ENCODE measurements around the gene BMAL1. TPM values are rescaled to one million over a fixed set of nuclear protein-coding genes. Genes with fewer than 3 reads are reported as not detected.

BMAL1 gene
- total and polyA plus RNA-seq, 8 donors, result 7.1 to 132 (median 16.4) TPM

- 85 to 91% (median 90%) methylated on average over 7 of the region's 7 CpGs for WGBS, 5 donors
- Histone ChIP-seq H3K36me3 (peaks cover 44 to 100% (median 97%) of the 10 kb centered on the region in 4 donors), H3K4me1 (no peaks in the 10 kb centered on the region), H3K9me3 (no peaks in the 10 kb centered on the region), H3K27ac (no peak overlapping the region), H3K4me3 (no peak overlapping the region), H3K27me3 (no peaks in the 10 kb centered on the region)
- TF ChIP-seq EP300 (IDR thresholded peaks at IDR 0.05) (no peak), POLR2AphosphoS5 (IDR thresholded peaks at IDR 0.05) (no peak), CTCF (IDR thresholded peaks at IDR 0.05) (no peak), POLR2A (IDR thresholded peaks at IDR 0.05) (no peak)
- no peak for DNase-seq
- intact Hi-C loops (cut with DNase I; ENCODE audit: low total_unique reads), result no loop called here
These were observed 88.9 kb downstream of the BMAL1 start for GRCh38 chr11:13366266-13367026.

DNA sequence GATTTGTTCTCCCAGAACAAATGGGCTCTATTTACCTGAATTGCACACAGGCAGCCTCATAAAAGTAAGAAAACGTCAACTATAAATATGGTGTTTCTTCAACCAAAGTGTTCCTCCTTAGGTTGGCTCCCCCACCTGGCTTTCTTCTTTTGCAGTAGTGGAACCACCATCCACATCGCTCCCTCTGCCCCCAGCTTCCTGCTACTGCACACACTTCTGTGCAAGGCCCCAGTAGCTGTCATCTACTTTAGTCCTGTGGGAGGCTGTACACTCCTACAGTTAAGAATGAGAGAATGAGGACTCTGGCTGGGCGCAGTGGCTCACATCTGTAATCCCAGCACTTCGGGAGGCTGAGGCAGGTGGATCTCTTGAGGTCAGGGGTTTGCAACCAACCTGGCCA, 89.5 kb downstream of the BMAL1 start:
- DNase-seq, result no peak
- no peaks in the 10 kb centered on the region for H3K4me1 ChIP-seq
- 93 to 100% (median 94%) methylated on average over 3 to 4 of the region's 4 CpGs for WGBS, 5 donors
- no peaks in the 10 kb centered on the region for H3K9me3 ChIP-seq
- TF ChIP-seq EP300 (IDR thresholded peaks at IDR 0.05) (no peak), CTCF (IDR thresholded peaks at IDR 0.05) (no peak), POLR2A (IDR thresholded peaks at IDR 0.05) (no peak), POLR2AphosphoS5 (IDR thresholded peaks at IDR 0.05) (no peak)
- intact Hi-C loops (cut with DNase I; ENCODE audit: low total_unique reads), result no loop called here
- peaks cover 42 to 100% (median 97%) of the 10 kb centered on the region in 4 donors for H3K36me3 ChIP-seq
- no peak overlapping the region for H3K4me3 ChIP-seq
- H3K27me3 ChIP-seq, result no peaks in the 10 kb centered on the region
- H3K27ac ChIP-seq, result no peak overlapping the region

DNA sequence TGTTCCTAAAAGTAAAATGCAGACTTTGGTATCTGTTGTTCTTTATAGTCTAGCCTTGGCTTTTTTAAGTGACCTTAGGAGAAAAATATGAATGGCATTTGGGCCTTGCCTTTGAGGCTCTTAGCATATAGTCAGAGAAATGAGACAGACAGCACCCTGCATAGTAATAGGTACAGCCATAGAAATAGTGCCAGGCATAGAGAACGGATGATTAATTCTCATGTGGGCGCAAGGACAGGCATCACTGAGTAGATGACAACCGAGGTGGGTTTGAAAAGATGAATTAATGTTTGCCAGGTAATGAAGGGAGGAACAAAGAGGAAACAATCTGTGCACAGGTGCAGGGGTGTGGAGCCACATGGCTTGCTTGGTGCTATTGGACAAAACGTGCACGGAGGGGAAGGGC, 90.5 kb downstream of the BMAL1 start:
- H3K9me3 ChIP-seq, result no peaks in the 10 kb centered on the region
- no peaks in the 10 kb centered on the region for H3K4me1 ChIP-seq
- intact Hi-C loops (cut with DNase I; ENCODE audit: low total_unique reads), result no loop called here
- DNase-seq, result no peak
- no peak overlapping the region for H3K27ac ChIP-seq
- no peaks in the 10 kb centered on the region for H3K27me3 ChIP-seq
- peaks cover 41 to 100% (median 99%) of the 10 kb centered on the region in 4 donors for H3K36me3 ChIP-seq
- TF ChIP-seq POLR2A (IDR thresholded peaks at IDR 0.05) (no peak), EP300 (IDR thresholded peaks at IDR 0.05) (no peak), CTCF (IDR thresholded peaks at IDR 0.05) (no peak), POLR2AphosphoS5 (IDR thresholded peaks at IDR 0.05) (no peak)
- 81 to 88% (median 84%) methylated on average over 5 of the region's 5 CpGs for WGBS, 5 donors
- no peak overlapping the region for H3K4me3 ChIP-seq

DNA sequence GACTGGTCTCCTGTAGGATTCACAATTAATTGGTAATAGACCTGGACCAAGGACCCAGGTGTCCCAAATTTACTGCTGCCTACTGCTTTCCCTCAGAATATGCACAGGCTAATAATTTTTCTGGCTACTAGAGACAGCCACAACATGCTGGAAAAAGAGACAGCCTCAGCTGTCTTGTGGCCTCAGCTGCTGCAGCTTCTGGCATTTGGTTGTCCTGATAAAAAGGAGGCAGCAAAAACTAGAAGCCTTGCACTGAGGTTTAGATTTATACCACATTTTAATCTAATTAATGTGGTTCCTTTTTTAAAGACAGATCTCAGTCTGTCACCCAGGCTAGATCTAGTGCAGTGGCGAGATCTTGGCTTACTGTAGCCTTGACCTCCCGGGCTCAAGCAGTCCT, 95.6 kb downstream of the BMAL1 start:
- TF ChIP-seq POLR2AphosphoS5 (IDR thresholded peaks at IDR 0.05) (no peak), CTCF (IDR thresholded peaks at IDR 0.05) (no peak), POLR2A (IDR thresholded peaks at IDR 0.05) (no peak), EP300 (IDR thresholded peaks at IDR 0.05) (no peak)
- intact Hi-C loops (cut with DNase I; ENCODE audit: low total_unique reads), result no loop called here
- no peak overlapping the region for H3K27ac ChIP-seq
- H3K4me1 ChIP-seq, result no peaks in the 10 kb centered on the region
- DNase-seq, result no peak
- WGBS, 5 donors, result 67 to 97% (median 91%) methylated on average over 2 of the region's 2 CpGs
- no peaks in the 10 kb centered on the region for H3K9me3 ChIP-seq
- H3K36me3 ChIP-seq, result peaks cover 58 to 100% (median 99%) of the 10 kb centered on the region in 4 donors
- H3K4me3 ChIP-seq, result no peak overlapping the region
- no peaks in the 10 kb centered on the region for H3K27me3 ChIP-seq

All from stomach (tissue), 9 donors.